HCT116 (cell line): ENCODE measurements around the gene NBAS. TPM values are rescaled to one million over a fixed set of nuclear protein-coding genes. Genes with fewer than 3 reads are reported as not detected.
A peak's percentile ranks its signal among the peaks of the same experiment; 100 is the strongest.

ENCODE experiments used
- ATAC-seq: fragments of 200-7000 bp; cut with Tn5 transposase; 2 replicates; pipeline ENCODE4 v1.9.1; 2020; ENCODE audit warnings: mild to moderate bottlenecking, moderate library complexity
- BruUV-seq: library from RNA; stranded (reverse); fragments of 400-500 nt; replicated peaks from 2 replicates; lab custom pipeline; 2021; lab: Mats Ljungman, UMichigan
- CTCF ChIA-PET: fragments of 300-600 bp; sonication (Branson Sonifier 250); formaldehyde crosslinking; loops from one replicate; lab custom pipeline; 2021; ENCODE audit warnings: antibody characterized with exemption; lab: Charles Lee
- POLR2A ChIA-PET: fragments of 300-600, 350-600 bp; sonication (Branson Sonifier 250); formaldehyde crosslinking; loops from one replicate; lab custom pipeline; 2021; ENCODE audit warnings: antibody characterized with exemption; lab: Charles Lee
- RAD21 ChIA-PET, 2 experiments: fragments of 300-600 bp; sonication (Branson Sonifier 250); formaldehyde crosslinking; loops; one replicate each; lab custom pipeline; 2023; ENCODE audit warnings: low total read pairs in 2 of 2; ENCODE audit not compliant: uncharacterized antibody in 2 of 2, unreplicated experiment in 2 of 2, low non-redundant PET in 1 of 2; lab: Charles Lee
- DNase-seq: peaks from one replicate; pipeline ENCODE4 v3.0.0-alpha.2; 2010; ENCODE audit warnings: low read depth, low spot score
- H2AFZ ChIP-seq: fragments of 200-600 bp; shearing (Covaris generic), sonication (generic); 2 replicates; pipeline ENCODE4 v1.6.1; 2017; ENCODE audit warnings: low read depth, mixed run types, mixed read lengths, antibody characterized with exemption, low read length; ENCODE audit not compliant: poor library complexity, severe bottlenecking
- H3K27ac ChIP-seq: 2 replicates; pipeline ENCODE4 v1.5.1; 2012; ENCODE audit warnings: low read depth, low read length
- H3K27me3 ChIP-seq: fragments of 200-600 bp; sonication (generic); 2 replicates; pipeline ENCODE4 v1.6.1; 2016; ENCODE audit warnings: mixed run types, low read length, mixed read lengths; ENCODE audit not compliant: insufficient read depth
- H3K36me3 ChIP-seq, 2 experiments: fragments of 200-500 bp in 1 of 2; fragments of 200-600 bp in 1 of 2; sonication (Bioruptor generic) in 1 of 2; sonication (generic) in 1 of 2; 2 replicates each; pipeline versions ENCODE4 v1.5.1 to v1.6.1; 2014 to 2016; ENCODE audit warnings: low read length in 2 of 2, inconsistent platforms in 1 of 2, mixed read lengths in 1 of 2, mixed run types in 1 of 2; ENCODE audit not compliant: insufficient read depth in 2 of 2, control insufficient read depth in 1 of 2
- H3K4me1 ChIP-seq, 2 experiments: fragments of 200-600 bp in 1 of 2; sonication (generic) in 1 of 2; 2 replicates each; pipeline versions ENCODE4 v1.5.1 to v1.6.1; 2012 to 2017; ENCODE audit warnings: low read length in 2 of 2, inconsistent platforms in 1 of 2, mild to moderate bottlenecking in 1 of 2, mixed read lengths in 1 of 2, mixed run types in 1 of 2, moderate library complexity in 1 of 2; ENCODE audit not compliant: insufficient read depth in 2 of 2, control insufficient read depth in 1 of 2
- H3K4me2 ChIP-seq: fragments of 200-600 bp; sonication (generic); 2 replicates; pipeline ENCODE4 v1.6.1; 2017; ENCODE audit warnings: mixed run types, low read length, mixed read lengths
- H3K4me3 ChIP-seq, 2 experiments: fragments of 200-600 bp in 1 of 2; sonication (generic) in 1 of 2; replicated peaks in 1 of 2; 2 replicates each; pipeline ENCODE4 v1.5.1; 2011 to 2016; ENCODE audit warnings: low read length in 2 of 2, control low read depth in 1 of 2, low read depth in 1 of 2, mild to moderate bottlenecking in 1 of 2, mixed read lengths in 1 of 2, mixed run types in 1 of 2
- H3K79me2 ChIP-seq: fragments of 200-600 bp; sonication (generic); 2 replicates; pipeline ENCODE4 v1.6.1; 2017; ENCODE audit warnings: mild to moderate bottlenecking, mixed run types, low read length, moderate library complexity, mixed read lengths; ENCODE audit not compliant: insufficient read depth
- H3K9ac ChIP-seq: fragments of 200-600 bp; sonication (generic); 2 replicates; pipeline ENCODE4 v1.6.1; 2016; ENCODE audit warnings: low read length, mixed read lengths
- H3K9me2 ChIP-seq: fragments of 200-600 bp; sonication (generic), shearing (Covaris generic); 2 replicates; pipeline ENCODE4 v1.6.1; 2017; ENCODE audit warnings: mixed run types, mild to moderate bottlenecking, moderate library complexity; ENCODE audit not compliant: insufficient read depth
- H3K9me3 ChIP-seq, 2 experiments: fragments of 200-500 bp in 1 of 2; fragments of 200-600 bp in 1 of 2; sonication (Bioruptor generic) in 1 of 2; sonication (generic) in 1 of 2; 2 replicates each; pipeline ENCODE4 v1.6.1; 2014 to 2017; ENCODE audit warnings: low read length in 2 of 2, mixed read lengths in 2 of 2, inconsistent platforms in 1 of 2, low read depth in 1 of 2, mild to moderate bottlenecking in 1 of 2, mixed run types in 1 of 2, moderate library complexity in 1 of 2; ENCODE audit not compliant: control insufficient read depth in 1 of 2, insufficient read depth in 1 of 2
- H4K20me1 ChIP-seq: fragments of 200-600 bp; sonication (generic), shearing (Covaris generic); 2 replicates; pipeline ENCODE4 v1.6.1; 2017; ENCODE audit warnings: mixed run types, mild to moderate bottlenecking, moderate library complexity; ENCODE audit not compliant: insufficient read depth
- CBX3 ChIP-seq: IDR thresholded peaks from 2 replicates; pipeline ENCODE4 v1.6.1; 2012; ENCODE audit warnings: low read depth
- EZH2phosphoT487 ChIP-seq: fragments of 200-600 bp; IDR thresholded peaks from 2 replicates; pipeline ENCODE4 v1.6.1; 2018; ENCODE audit warnings: antibody characterized with exemption, borderline replicate concordance
- FOSL1 ChIP-seq: IDR thresholded peaks from 2 replicates; pipeline ENCODE4 v1.6.1; 2012; ENCODE audit warnings: low read depth
- SRF ChIP-seq: IDR thresholded peaks from 2 replicates; pipeline ENCODE4 v1.6.1; 2012; ENCODE audit warnings: low read depth
- ZFX ChIP-seq: fragments of 450-650 bp; IDR thresholded peaks from 2 replicates; pipeline ENCODE4 v1.6.1; 2017
- ZNF274 ChIP-seq: fragments of 200-500 bp; sonication (Bioruptor generic); IDR thresholded peaks from 2 replicates; pipeline ENCODE4 v1.6.1; 2014; ENCODE audit warnings: mild to moderate bottlenecking, low read depth, low read length, inconsistent platforms
- intact Hi-C: fragments of 100-400 bp; cut with micrococcal nuclease; formaldehyde crosslinking; loops from 2 replicates; pipeline ENCODE4 v1.10.0; 2022
- total RNA-seq: library from RNA; stranded (reverse); gene quantifications from one replicate; pipeline ENCODE4 v1.2.1, GENCODE V29; 2021; ENCODE audit not compliant: unreplicated experiment
- TF ChIP-seq, protein P1 (sequence below): IDR thresholded peaks from 2 replicates; pipeline ENCODE4 v1.6.1; 2011; ENCODE audit warnings: mild to moderate bottlenecking, low read length, moderate library complexity; ENCODE audit not compliant: insufficient replicate concordance; ENCODE audit errors: extremely low read depth

NBAS gene
- total RNA-seq, 1 experiment from 2014 or later, result 32.8 TPM

DNA sequence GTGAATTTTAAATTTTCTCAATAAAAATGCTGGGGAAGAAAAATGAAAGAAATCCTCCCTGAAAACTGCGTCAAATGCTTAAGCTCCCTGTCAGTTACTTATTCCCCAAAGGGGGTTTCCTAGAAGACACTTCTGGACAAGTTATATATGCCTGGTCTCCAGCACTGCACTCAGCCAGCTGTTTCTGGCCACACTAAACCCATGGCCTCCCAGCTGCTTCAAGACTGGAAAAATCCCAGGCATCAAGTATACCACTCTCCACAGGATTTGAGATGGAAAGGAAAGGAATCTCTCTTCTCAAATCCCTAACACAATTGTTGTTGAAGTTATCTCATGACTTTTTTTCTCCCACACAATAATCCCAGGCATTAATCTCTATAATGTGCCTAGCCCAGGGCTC lies 245.7 kb downstream of the NBAS start:
- POLR2A ChIA-PET, result no interaction called here
- no peaks in the 10 kb centered on the region for H3K79me2 ChIP-seq
- no TSS peak for BruUV-seq
- RAD21 ChIA-PET, result no interaction called here
- H3K27me3 ChIP-seq, result no peaks in the 10 kb centered on the region
- CTCF ChIA-PET, result no interaction called here
- ATAC-seq (no peak), DNase-seq (no peak)
- intact Hi-C loops, result no loop called here
- no peaks in the 10 kb centered on the region for H3K9me2 ChIP-seq
- H3K4me2 ChIP-seq, result no peak overlapping the region
- no peak overlapping the region for H3K27ac ChIP-seq
- H3K4me1 ChIP-seq, result no peaks in the 10 kb centered on the region
- H3K36me3 ChIP-seq, result no peaks in the 10 kb centered on the region
- TF ChIP-seq FOSL1 (no peak), CBX3 (no peak), SRF (no peak), EZH2phosphoT487 (no peak)
- H3K4me3 ChIP-seq, result no peak overlapping the region
- H3K9ac ChIP-seq, result no peak overlapping the region
- H3K9me3 ChIP-seq, result no peaks in the 10 kb centered on the region
- no peaks in the 10 kb centered on the region for H4K20me1 ChIP-seq
- no peak overlapping the region for H2AFZ ChIP-seq

DNA sequence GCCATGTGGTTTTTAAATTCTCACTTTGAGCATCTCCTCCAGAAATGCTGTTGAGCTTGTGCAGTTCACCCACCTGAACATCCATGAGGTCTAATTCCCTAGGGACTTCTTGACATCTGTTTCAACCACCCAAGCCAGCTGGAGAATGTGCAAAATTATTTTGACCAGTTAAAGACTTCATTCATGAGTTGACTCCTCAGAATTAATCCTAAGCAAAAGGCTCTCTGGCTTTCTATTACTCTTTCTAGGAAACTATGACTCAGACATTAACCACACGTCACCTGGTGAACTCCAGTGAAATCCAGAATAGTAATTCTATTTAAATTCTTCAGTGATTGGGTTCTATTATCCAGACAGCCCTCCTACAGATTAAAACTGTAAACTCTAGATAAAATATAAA lies 247.5 kb downstream of the NBAS start:
- Histone ChIP-seq H3K4me1 (no peaks in the 10 kb centered on the region), H2AFZ (no peak overlapping the region), H3K27ac (no peak overlapping the region), H3K4me2 (no peak overlapping the region), H4K20me1 (no peaks in the 10 kb centered on the region), H3K9me3 (no peaks in the 10 kb centered on the region), H3K36me3 (no peaks in the 10 kb centered on the region), H3K27me3 (no peaks in the 10 kb centered on the region), H3K79me2 (no peaks in the 10 kb centered on the region), H3K4me3 (no peak overlapping the region), H3K9me2 (no peaks in the 10 kb centered on the region), H3K9ac (no peak overlapping the region)
- no peak for ATAC-seq
- TF ChIP-seq ZNF274 (no peak), FOSL1 (0 out of 2 replicates have a peak, but pooled peaks have one; percentile 12), ZFX (no peak)
- TF ChIP-seq, protein P1, sequence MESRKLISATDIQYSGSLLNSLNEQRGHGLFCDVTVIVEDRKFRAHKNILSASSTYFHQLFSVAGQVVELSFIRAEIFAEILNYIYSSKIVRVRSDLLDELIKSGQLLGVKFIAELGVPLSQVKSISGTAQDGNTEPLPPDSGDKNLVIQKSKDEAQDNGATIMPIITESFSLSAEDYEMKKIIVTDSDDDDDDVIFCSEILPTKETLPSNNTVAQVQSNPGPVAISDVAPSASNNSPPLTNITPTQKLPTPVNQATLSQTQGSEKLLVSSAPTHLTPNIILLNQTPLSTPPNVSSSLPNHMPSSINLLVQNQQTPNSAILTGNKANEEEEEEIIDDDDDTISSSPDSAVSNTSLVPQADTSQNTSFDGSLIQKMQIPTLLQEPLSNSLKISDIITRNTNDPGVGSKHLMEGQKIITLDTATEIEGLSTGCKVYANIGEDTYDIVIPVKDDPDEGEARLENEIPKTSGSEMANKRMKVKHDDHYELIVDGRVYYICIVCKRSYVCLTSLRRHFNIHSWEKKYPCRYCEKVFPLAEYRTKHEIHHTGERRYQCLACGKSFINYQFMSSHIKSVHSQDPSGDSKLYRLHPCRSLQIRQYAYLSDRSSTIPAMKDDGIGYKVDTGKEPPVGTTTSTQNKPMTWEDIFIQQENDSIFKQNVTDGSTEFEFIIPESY, result no peak
- ChIA-PET RAD21 (no interaction called here), CTCF (no interaction called here), POLR2A (no interaction called here)
- BruUV-seq, result no TSS peak
- intact Hi-C loops, result no loop called here
- DNase-seq, result no peak
